Measurements from ENCODE around the gene ZNF236. TPM values are rescaled to one million over a fixed set of nuclear protein-coding genes. Genes with fewer than 3 reads are reported as not detected.
"Not testable (repeated sequence)": the region's sequence is repeated elsewhere in the genome, so short reads cannot be mapped to it uniquely, and the experiment has no call there.

ZNF236 gene
- total RNA-seq, 1 experiment from 2014 or later, result 27.1 TPM

- H3K79me2 ChIP-seq (ENCODE audit: low read length), result peaks cover 27% of the 10 kb centered on the region
- H2AFZ ChIP-seq (ENCODE audit: low read length), result no peak overlapping the region
- no peak overlapping the region for H3K4me3 ChIP-seq (ENCODE audit: low read length)
- peaks cover 19% of the 10 kb centered on the region for H3K36me3 ChIP-seq (ENCODE audit: insufficient read depth, low read length)
- no peaks in the 10 kb centered on the region for H3K9me2 ChIP-seq (replicated peaks; ENCODE audit: insufficient read depth, low read length)
- no peak for DNase-seq
- H3K9ac ChIP-seq (ENCODE audit: low read length), result no peak overlapping the region
- H3K27ac ChIP-seq (ENCODE audit: low read length), result no peak overlapping the region
- no peaks in the 10 kb centered on the region for H3K27me3 ChIP-seq (ENCODE audit: low read length)
- H3K9me3 ChIP-seq (ENCODE audit: low read length), result no peaks in the 10 kb centered on the region
- no peaks in the 10 kb centered on the region for H4K20me1 ChIP-seq (ENCODE audit: insufficient read depth, low read depth, low read length)
- H3K4me1 ChIP-seq (ENCODE audit: low read length), result peaks cover 35% of the 10 kb centered on the region
- no peak overlapping the region for H3K4me2 ChIP-seq (ENCODE audit: low read depth, low read length, poor library complexity, severe bottlenecking)
Measured at GRCh38 chr18:76959605-76960004, 137.2 kb downstream of the ZNF236 start.

GRCh38 chr18:76960528-76961035 lies 138.2 kb downstream of the ZNF236 start:
- Histone ChIP-seq H3K36me3 (ENCODE audit: insufficient read depth, low read length) (peaks cover 16% of the 10 kb centered on the region), H3K4me3 (ENCODE audit: low read length) (no peak overlapping the region)

GRCh38 chr18:76962851-76963250 lies 140.5 kb downstream of the ZNF236 start:
- no peak for DNase-seq
- Histone ChIP-seq H3K4me1 (ENCODE audit: low read length) (peaks cover 56% of the 10 kb centered on the region), H3K27me3 (ENCODE audit: low read length) (no peaks in the 10 kb centered on the region), H3K79me2 (ENCODE audit: low read length) (peaks cover 52% of the 10 kb centered on the region), H3K27ac (ENCODE audit: low read length) (peak overlapping the region; percentile 87), H3K9ac (ENCODE audit: low read length) (no peak overlapping the region), H3K9me3 (ENCODE audit: low read length) (0 out of 2 replicates have a peak, but pooled peaks cover 4% of the 10 kb centered on the region), H3K9me2 (replicated peaks; ENCODE audit: insufficient read depth, low read length) (no peaks in the 10 kb centered on the region), H2AFZ (ENCODE audit: low read length) (no peak overlapping the region), H3K4me2 (ENCODE audit: low read depth, low read length, poor library complexity, severe bottlenecking) (no peak overlapping the region), H3K4me3 (ENCODE audit: low read length) (no peak overlapping the region), H4K20me1 (ENCODE audit: insufficient read depth, low read depth, low read length) (no peaks in the 10 kb centered on the region), H3K36me3 (ENCODE audit: insufficient read depth, low read length) (peaks cover 23% of the 10 kb centered on the region)

More at GRCh38 chr18:76960528-76961035, 138.2 kb downstream of the ZNF236 start:
- DNase-seq, result peak; percentile 84
- no peak overlapping the region for H2AFZ ChIP-seq (ENCODE audit: low read length)
- H3K9me2 ChIP-seq (replicated peaks; ENCODE audit: insufficient read depth, low read length), result no peaks in the 10 kb centered on the region
- peaks cover 34% of the 10 kb centered on the region for H3K79me2 ChIP-seq (ENCODE audit: low read length)
- peaks cover 45% of the 10 kb centered on the region for H3K4me1 ChIP-seq (ENCODE audit: low read length)
- no peak overlapping the region for H3K9ac ChIP-seq (ENCODE audit: low read length)
- H3K9me3 ChIP-seq (ENCODE audit: low read length), result no peaks in the 10 kb centered on the region
- no peaks in the 10 kb centered on the region for H4K20me1 ChIP-seq (ENCODE audit: insufficient read depth, low read depth, low read length)
- no peaks in the 10 kb centered on the region for H3K27me3 ChIP-seq (ENCODE audit: low read length)
- H3K27ac ChIP-seq (ENCODE audit: low read length), result peak overlapping the region; percentile 87
- no peak overlapping the region for H3K4me2 ChIP-seq (ENCODE audit: low read depth, low read length, poor library complexity, severe bottlenecking)

GRCh38 chr18:76963936-76964335 lies 141.6 kb downstream of the ZNF236 start:
- Histone ChIP-seq H3K27ac (ENCODE audit: low read length) (peak overlapping the region; percentile 87), H3K4me2 (ENCODE audit: low read depth, low read length, poor library complexity, severe bottlenecking) (peak overlapping the region; percentile 10), H3K4me1 (ENCODE audit: low read length) (peaks cover 56% of the 10 kb centered on the region), H3K79me2 (ENCODE audit: low read length) (peaks cover 52% of the 10 kb centered on the region), H3K9ac (ENCODE audit: low read length) (no peak overlapping the region), H4K20me1 (ENCODE audit: insufficient read depth, low read depth, low read length) (no peaks in the 10 kb centered on the region), H3K4me3 (ENCODE audit: low read length) (no peak overlapping the region), H2AFZ (ENCODE audit: low read length) (no peak overlapping the region), H3K9me3 (ENCODE audit: low read length) (0 out of 2 replicates have a peak, but pooled peaks cover 4% of the 10 kb centered on the region), H3K9me2 (replicated peaks; ENCODE audit: insufficient read depth, low read length) (no peaks in the 10 kb centered on the region), H3K36me3 (ENCODE audit: insufficient read depth, low read length) (peaks cover 23% of the 10 kb centered on the region), H3K27me3 (ENCODE audit: low read length) (no peaks in the 10 kb centered on the region)
- DNase-seq, result no peak

GRCh38 chr18:76965555-76966151 lies 143.3 kb downstream of the ZNF236 start:
- peak overlapping the region; percentile 87 for H3K27ac ChIP-seq (ENCODE audit: low read length)
- peak overlapping the region; percentile 66 for H3K4me2 ChIP-seq (ENCODE audit: low read depth, low read length, poor library complexity, severe bottlenecking)
- not testable (repeated sequence) for H2AFZ ChIP-seq (ENCODE audit: low read length)

GRCh38 chr18:76967299-76967698 lies 144.9 kb downstream of the ZNF236 start:
- not testable (repeated sequence) for H3K27me3 ChIP-seq (ENCODE audit: low read length); H4K20me1 ChIP-seq (ENCODE audit: insufficient read depth, low read depth, low read length); H3K9ac ChIP-seq (ENCODE audit: low read length); H3K9me2 ChIP-seq (replicated peaks; ENCODE audit: insufficient read depth, low read length); DNase-seq; H3K4me3 ChIP-seq (ENCODE audit: low read length); H3K9me3 ChIP-seq (ENCODE audit: low read length); H3K4me2 ChIP-seq (ENCODE audit: low read depth, low read length, poor library complexity, severe bottlenecking); H2AFZ ChIP-seq (ENCODE audit: low read length)
- peaks cover 62% of the 10 kb centered on the region for H3K4me1 ChIP-seq (ENCODE audit: low read length)
- H3K27ac ChIP-seq (ENCODE audit: low read length), result peak overlapping the region; percentile 30
- H3K79me2 ChIP-seq (ENCODE audit: low read length), result peaks cover 47% of the 10 kb centered on the region
- peaks cover 13% of the 10 kb centered on the region for H3K36me3 ChIP-seq (ENCODE audit: insufficient read depth, low read length)

More at GRCh38 chr18:76965555-76966151, 143.3 kb downstream of the ZNF236 start:
- Histone ChIP-seq H3K4me1 (ENCODE audit: low read length) (peaks cover 65% of the 10 kb centered on the region), H3K36me3 (ENCODE audit: insufficient read depth, low read length) (peaks cover 20% of the 10 kb centered on the region), H3K9ac (ENCODE audit: low read length) (peak overlapping the region; percentile 60), H3K79me2 (ENCODE audit: low read length) (peaks cover 52% of the 10 kb centered on the region), H3K4me3 (ENCODE audit: low read length) (peak overlapping the region; percentile 45)
- peak; percentile 93 for DNase-seq
- not testable (repeated sequence) for H4K20me1 ChIP-seq (ENCODE audit: insufficient read depth, low read depth, low read length); H3K9me2 ChIP-seq (replicated peaks; ENCODE audit: insufficient read depth, low read length); H3K27me3 ChIP-seq (ENCODE audit: low read length); H3K9me3 ChIP-seq (ENCODE audit: low read length)

GRCh38 chr18:76967721-76968472 lies 145.5 kb downstream of the ZNF236 start:
- Histone ChIP-seq H3K4me3 (ENCODE audit: low read length) (no peak overlapping the region), H3K27ac (ENCODE audit: low read length) (peak overlapping the region; percentile 30), H4K20me1 (ENCODE audit: insufficient read depth, low read depth, low read length) (no peaks in the 10 kb centered on the region), H3K79me2 (ENCODE audit: low read length) (peaks cover 41% of the 10 kb centered on the region), H3K27me3 (ENCODE audit: low read length) (no peaks in the 10 kb centered on the region), H3K4me1 (ENCODE audit: low read length) (peaks cover 57% of the 10 kb centered on the region), H3K9ac (ENCODE audit: low read length) (no peak overlapping the region), H3K9me3 (ENCODE audit: low read length) (0 out of 2 replicates have a peak, but pooled peaks cover 4% of the 10 kb centered on the region), H3K36me3 (ENCODE audit: insufficient read depth, low read length) (peaks cover 9% of the 10 kb centered on the region), H2AFZ (ENCODE audit: low read length) (no peak overlapping the region), H3K9me2 (replicated peaks; ENCODE audit: insufficient read depth, low read length) (no peaks in the 10 kb centered on the region), H3K4me2 (ENCODE audit: low read depth, low read length, poor library complexity, severe bottlenecking) (no peak overlapping the region)
- no peak for DNase-seq

All from Karpas-422 (cell line).